ENCODE results near the gene FTSJ1.

Gene FTSJ1

GRCh38 chrX:48456628-48457331, 19.2 kb upstream of the FTSJ1 start:
- DNase-seq (ENCODE audit: low read depth, low spot score), result no peak
- in situ Hi-C loops (cut with HindIII; ENCODE audit: low sequenced_read_pairs), result no loop called here
- no peak overlapping the region for H3K4me3 ChIP-seq (ENCODE audit: low read depth, low read length)
- no peak for TF ChIP-seq CTCF (IDR thresholded peaks at IDR 0.05; ENCODE audit: low read depth, low read length)

- H3K4me3 ChIP-seq (ENCODE audit: low read depth, low read length), result no peak overlapping the region
- no peak for TF ChIP-seq CTCF (IDR thresholded peaks at IDR 0.05; ENCODE audit: low read depth, low read length)
- in situ Hi-C loops (cut with HindIII; ENCODE audit: low sequenced_read_pairs), result no loop called here
- DNase-seq (ENCODE audit: low read depth, low spot score), result no peak
Observed at GRCh38 chrX:48458711-48459110, 17.3 kb upstream of the FTSJ1 start.

GRCh38 chrX:48459483-48459882, 16.5 kb upstream of the FTSJ1 start:
- H3K4me3 ChIP-seq (ENCODE audit: low read depth, low read length), result no peak overlapping the region
- DNase-seq (ENCODE audit: low read depth, low spot score), result no peak
- in situ Hi-C loops (cut with HindIII; ENCODE audit: low sequenced_read_pairs), result no loop called here
- no peak for TF ChIP-seq CTCF (IDR thresholded peaks at IDR 0.05; ENCODE audit: low read depth, low read length)

GRCh38 chrX:48460031-48460430, 16.0 kb upstream of the FTSJ1 start:
- no peak for TF ChIP-seq CTCF (IDR thresholded peaks at IDR 0.05; ENCODE audit: low read depth, low read length)
- in situ Hi-C loops (cut with HindIII; ENCODE audit: low sequenced_read_pairs), result no loop called here
- DNase-seq (ENCODE audit: low read depth, low spot score), result no peak
- H3K4me3 ChIP-seq (ENCODE audit: low read depth, low read length), result no peak overlapping the region

- in situ Hi-C loops (cut with HindIII; ENCODE audit: low sequenced_read_pairs), result no loop called here
- no peak for DNase-seq (ENCODE audit: low read depth, low spot score)
- TF ChIP-seq CTCF (IDR thresholded peaks at IDR 0.05; ENCODE audit: low read depth, low read length), result no peak
- no peak overlapping the region for H3K4me3 ChIP-seq (ENCODE audit: low read depth, low read length)
Observed at GRCh38 chrX:48460606-48461005, 15.4 kb upstream of the FTSJ1 start.

GRCh38 chrX:48461830-48462229, 14.2 kb upstream of the FTSJ1 start:
- no peak for DNase-seq (ENCODE audit: low read depth, low spot score)
- in situ Hi-C loops (cut with HindIII; ENCODE audit: low sequenced_read_pairs), result no loop called here
- no peak overlapping the region for H3K4me3 ChIP-seq (ENCODE audit: low read depth, low read length)
- TF ChIP-seq CTCF (IDR thresholded peaks at IDR 0.05; ENCODE audit: low read depth, low read length), result no peak
